ENCODE results near the gene PHOSPHO1. TPM values are rescaled to one million over a fixed set of nuclear protein-coding genes. Genes with fewer than 3 reads are reported as not detected.

The PHOSPHO1 gene
- total and polyA plus RNA-seq, 2 donors (not counting 1 experiment from before 2014, with no cell fraction given), result 0.14 to 0.17 TPM

DNA sequence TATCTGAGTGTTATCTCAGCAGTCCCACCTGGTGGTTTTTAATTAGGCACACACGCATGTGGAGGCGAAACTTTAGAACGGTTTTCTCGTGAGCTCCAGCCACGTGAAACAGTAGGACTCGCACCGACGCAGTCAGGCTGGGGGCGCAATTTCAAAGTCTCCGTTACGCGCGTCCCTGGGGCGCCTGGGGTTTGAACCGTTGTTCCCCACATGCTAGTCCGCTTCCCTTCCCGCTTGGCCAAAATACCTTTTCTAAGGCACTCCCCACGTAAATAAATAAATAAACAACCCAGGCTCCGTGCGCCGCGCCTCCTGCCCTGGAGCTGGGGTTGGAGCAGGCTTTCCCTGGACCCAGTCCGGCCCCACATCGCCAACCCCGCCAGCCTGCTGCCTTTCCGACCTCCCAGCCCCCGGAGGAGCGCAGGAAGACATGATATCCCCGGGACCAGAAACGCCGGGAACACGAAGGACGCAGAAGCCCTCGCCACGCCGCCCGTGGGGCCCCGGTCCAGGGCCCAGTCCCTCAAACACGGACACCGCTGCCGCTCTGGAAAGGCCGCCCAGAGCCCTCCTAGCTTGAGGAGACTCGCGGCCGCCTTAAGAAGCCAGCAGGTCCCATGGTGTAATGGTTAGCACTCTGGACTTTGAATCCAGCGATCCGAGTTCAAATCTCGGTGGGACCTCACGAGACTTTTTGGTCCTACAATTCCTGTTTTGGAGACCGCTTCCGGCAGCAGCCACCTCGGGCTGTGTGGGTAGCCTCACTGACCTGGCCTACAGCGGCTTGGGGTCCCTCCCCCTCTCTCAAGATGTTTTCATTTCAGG, 38.5 kb downstream of the PHOSPHO1 start:
- H3K79me2 ChIP-seq (ENCODE audit: control insufficient read depth, insufficient read depth, low read length), result no peaks in the 10 kb centered on the region
- H3K4me2 ChIP-seq (ENCODE audit: extremely low read depth, insufficient read depth, low read length), result peak overlapping the region; percentile 98
- peak overlapping the region; percentile 78 for H3K9ac ChIP-seq (ENCODE audit: insufficient read depth, low read length)
- peak; percentile 79 to 84 for DNase-seq (ENCODE audit: low read depth in 2 of 2)
- no peaks in the 10 kb centered on the region for H4K20me1 ChIP-seq (ENCODE audit: control insufficient read depth, extremely low read depth, insufficient read depth, low read length)
- no peaks in the 10 kb centered on the region for H3K36me3 ChIP-seq (ENCODE audit: control insufficient read depth, insufficient read depth, low read length)
- H3K4me3 ChIP-seq (replicated peaks in 1 of 4; ENCODE audit: control extremely low read depth in 1 of 4, insufficient read depth in 1 of 4, low read depth in 3 of 4, low read length in 4 of 4), result peak overlapping the region; percentile 57 to 84 (median 69)
- H3K4me1 ChIP-seq (ENCODE audit: control insufficient read depth, extremely low read depth, insufficient read depth, low read length), result peaks cover 3% of the 10 kb centered on the region
- H3K9me3 ChIP-seq (ENCODE audit: control insufficient read depth, insufficient read depth, low read depth, low read length), result no peaks in the 10 kb centered on the region
- peak overlapping the region; percentile 87 for H3K27ac ChIP-seq (ENCODE audit: insufficient read depth, low read length)
- no peak for TF ChIP-seq EZH2 (IDR thresholded peaks at IDR 0.05; ENCODE audit: low read length, missing control alignments)
- TF ChIP-seq, protein P1, sequence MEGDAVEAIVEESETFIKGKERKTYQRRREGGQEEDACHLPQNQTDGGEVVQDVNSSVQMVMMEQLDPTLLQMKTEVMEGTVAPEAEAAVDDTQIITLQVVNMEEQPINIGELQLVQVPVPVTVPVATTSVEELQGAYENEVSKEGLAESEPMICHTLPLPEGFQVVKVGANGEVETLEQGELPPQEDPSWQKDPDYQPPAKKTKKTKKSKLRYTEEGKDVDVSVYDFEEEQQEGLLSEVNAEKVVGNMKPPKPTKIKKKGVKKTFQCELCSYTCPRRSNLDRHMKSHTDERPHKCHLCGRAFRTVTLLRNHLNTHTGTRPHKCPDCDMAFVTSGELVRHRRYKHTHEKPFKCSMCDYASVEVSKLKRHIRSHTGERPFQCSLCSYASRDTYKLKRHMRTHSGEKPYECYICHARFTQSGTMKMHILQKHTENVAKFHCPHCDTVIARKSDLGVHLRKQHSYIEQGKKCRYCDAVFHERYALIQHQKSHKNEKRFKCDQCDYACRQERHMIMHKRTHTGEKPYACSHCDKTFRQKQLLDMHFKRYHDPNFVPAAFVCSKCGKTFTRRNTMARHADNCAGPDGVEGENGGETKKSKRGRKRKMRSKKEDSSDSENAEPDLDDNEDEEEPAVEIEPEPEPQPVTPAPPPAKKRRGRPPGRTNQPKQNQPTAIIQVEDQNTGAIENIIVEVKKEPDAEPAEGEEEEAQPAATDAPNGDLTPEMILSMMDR (conservative IDR thresholded peaks at IDR 0.05 in 1 of 2, IDR thresholded peaks at IDR 0.05 in 1 of 2; ENCODE audit: low read depth in 1 of 2, low read length in 2 of 2), result peak in 1 of 2 donors; percentile 28
- H3K27me3 ChIP-seq (ENCODE audit: control insufficient read depth, insufficient read depth, low read length), result no peaks in the 10 kb centered on the region
- peak overlapping the region; percentile 95 for H2AFZ ChIP-seq (ENCODE audit: low read length)

DNA sequence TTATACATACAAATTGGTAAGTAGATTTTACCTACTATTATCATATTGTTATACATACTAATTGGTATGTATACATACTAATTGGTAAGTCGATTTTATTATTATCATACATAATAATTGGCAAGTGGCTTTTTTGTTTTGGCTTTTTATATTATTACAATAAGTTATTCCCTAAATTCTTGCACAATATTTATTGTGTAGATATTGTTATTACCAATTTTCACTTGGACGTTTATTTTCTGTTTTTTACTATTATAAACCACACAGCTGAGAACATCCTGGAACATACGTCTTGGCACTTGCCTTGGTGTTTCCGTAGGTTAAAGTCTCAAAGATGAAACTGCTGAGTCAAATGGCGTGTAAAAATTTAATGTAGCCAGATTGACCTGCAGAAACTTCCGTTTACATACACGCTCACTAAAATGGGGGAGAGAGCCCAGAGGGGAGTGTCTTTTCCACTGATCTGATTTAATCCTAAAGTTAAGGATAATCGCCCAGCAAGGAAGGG, 39.1 kb downstream of the PHOSPHO1 start:
- H3K27me3 ChIP-seq (ENCODE audit: control insufficient read depth, insufficient read depth, low read length), result no peaks in the 10 kb centered on the region
- TF ChIP-seq, protein P1 (conservative IDR thresholded peaks at IDR 0.05 in 1 of 2, IDR thresholded peaks at IDR 0.05 in 1 of 2; ENCODE audit: low read depth in 1 of 2, low read length in 2 of 2), result no peak
- TF ChIP-seq EZH2 (IDR thresholded peaks at IDR 0.05; ENCODE audit: low read length, missing control alignments), result no peak
- no peaks in the 10 kb centered on the region for H3K9me3 ChIP-seq (ENCODE audit: control insufficient read depth, insufficient read depth, low read depth, low read length)
- H3K27ac ChIP-seq (ENCODE audit: insufficient read depth, low read length), result peak overlapping the region; percentile 87
- H3K4me3 ChIP-seq (replicated peaks in 1 of 4; ENCODE audit: control extremely low read depth in 1 of 4, insufficient read depth in 1 of 4, low read depth in 3 of 4, low read length in 4 of 4), result peak overlapping the region; percentile 57 to 84 (median 69)
- peak overlapping the region; percentile 78 for H3K9ac ChIP-seq (ENCODE audit: insufficient read depth, low read length)
- H3K4me1 ChIP-seq (ENCODE audit: control insufficient read depth, extremely low read depth, insufficient read depth, low read length), result peaks cover 3% of the 10 kb centered on the region
- H2AFZ ChIP-seq (ENCODE audit: low read length), result peak overlapping the region; percentile 95
- H3K4me2 ChIP-seq (ENCODE audit: extremely low read depth, insufficient read depth, low read length), result peak overlapping the region; percentile 98
- H4K20me1 ChIP-seq (ENCODE audit: control insufficient read depth, extremely low read depth, insufficient read depth, low read length), result no peaks in the 10 kb centered on the region
- no peaks in the 10 kb centered on the region for H3K79me2 ChIP-seq (ENCODE audit: control insufficient read depth, insufficient read depth, low read length)
- DNase-seq (ENCODE audit: low read depth in 2 of 2), result no peak
- no peaks in the 10 kb centered on the region for H3K36me3 ChIP-seq (ENCODE audit: control insufficient read depth, insufficient read depth, low read length)

DNA sequence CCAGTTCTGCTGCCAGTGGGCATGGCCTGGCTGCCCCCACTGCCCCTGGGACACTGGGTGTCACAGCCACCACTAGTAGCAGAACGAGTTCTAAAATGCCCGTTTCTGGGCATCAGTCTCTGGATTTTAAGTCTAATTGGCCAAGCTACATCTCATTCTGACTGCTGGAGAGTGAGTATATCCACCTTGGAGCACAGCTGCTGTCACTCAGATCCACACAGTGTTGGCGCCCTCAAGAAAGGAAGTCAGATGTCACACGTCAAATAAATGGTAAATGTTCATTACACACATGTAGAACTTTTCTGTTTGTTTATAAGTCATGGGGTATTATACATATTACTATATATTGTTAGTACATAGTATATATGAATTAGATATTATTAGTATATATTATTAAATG, 39.7 kb downstream of the PHOSPHO1 start:
- Histone ChIP-seq H3K36me3 (ENCODE audit: control insufficient read depth, insufficient read depth, low read length) (no peaks in the 10 kb centered on the region), H4K20me1 (ENCODE audit: control insufficient read depth, extremely low read depth, insufficient read depth, low read length) (no peaks in the 10 kb centered on the region), H3K4me2 (ENCODE audit: extremely low read depth, insufficient read depth, low read length) (no peak overlapping the region), H3K9ac (ENCODE audit: insufficient read depth, low read length) (no peak overlapping the region), H3K79me2 (ENCODE audit: control insufficient read depth, insufficient read depth, low read length) (no peaks in the 10 kb centered on the region), H3K4me3 (replicated peaks in 1 of 4; ENCODE audit: control extremely low read depth in 1 of 4, insufficient read depth in 1 of 4, low read depth in 3 of 4, low read length in 4 of 4) (no peak overlapping the region), H2AFZ (ENCODE audit: low read length) (no peak overlapping the region), H3K9me3 (ENCODE audit: control insufficient read depth, insufficient read depth, low read depth, low read length) (no peaks in the 10 kb centered on the region), H3K27me3 (ENCODE audit: control insufficient read depth, insufficient read depth, low read length) (no peaks in the 10 kb centered on the region), H3K4me1 (ENCODE audit: control insufficient read depth, extremely low read depth, insufficient read depth, low read length) (peaks cover 3% of the 10 kb centered on the region), H3K27ac (ENCODE audit: insufficient read depth, low read length) (no peak overlapping the region)
- TF ChIP-seq, protein P1 (conservative IDR thresholded peaks at IDR 0.05 in 1 of 2, IDR thresholded peaks at IDR 0.05 in 1 of 2; ENCODE audit: low read depth in 1 of 2, low read length in 2 of 2), result no peak
- no peak for TF ChIP-seq EZH2 (IDR thresholded peaks at IDR 0.05; ENCODE audit: low read length, missing control alignments)
- no peak for DNase-seq (ENCODE audit: low read depth in 2 of 2)

Data from fibroblast of lung (primary cell).